Measurements from ENCODE around the gene TMEM237.

DNA sequence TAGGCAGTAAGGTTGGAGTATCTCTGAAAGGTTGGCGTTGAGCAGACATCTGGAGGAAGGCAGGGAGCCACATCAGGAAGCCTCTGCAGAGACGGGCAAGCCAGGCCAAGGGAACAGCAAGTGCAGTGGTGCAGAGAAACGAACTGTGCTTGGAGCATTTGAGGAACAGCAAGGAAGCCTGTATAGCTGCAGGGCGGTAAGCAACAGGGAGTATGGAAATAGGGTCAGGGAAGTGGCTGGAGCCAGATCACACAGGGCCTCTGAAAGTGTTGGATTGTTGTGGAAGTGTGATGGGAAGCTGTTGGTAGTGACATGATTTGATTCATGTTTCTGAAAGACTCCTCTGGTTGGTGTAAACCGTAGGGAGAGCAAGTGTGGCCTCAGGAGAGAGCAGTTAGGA, 13.4 kb upstream of the TMEM237 start:
- TF ChIP-seq POLR2AphosphoS5 (IDR thresholded peaks at IDR 0.05; ENCODE audit: borderline replicate concordance, low read depth, low read length), result no peak
- TF ChIP-seq EZH2 (IDR thresholded peaks at IDR 0.05), result no peak
- TF ChIP-seq FOXP2 (optimal IDR thresholded peaks at IDR 0.05; ENCODE audit: control extremely low read depth, extremely low read length, insufficient read depth), result no peak

Data from SK-N-MC (cell line).